Osteoblast (primary cell): ENCODE data around the gene PHLDA3. TPM values are rescaled to one million over a fixed set of nuclear protein-coding genes. Genes with fewer than 3 reads are reported as not detected.
A peak's percentile ranks its signal among the peaks of the same experiment; 100 is the strongest.

Experiments used
- DNase-seq: peaks from one replicate; pipeline ENCODE4 v3.0.0; 2011; ENCODE audit warnings: low spot score, mixed read lengths; ENCODE audit not compliant: insufficient read length; ENCODE audit errors: missing footprints
- H2AFZ ChIP-seq: 2 replicates; pipeline ENCODE4 v1.6.0; 2011; ENCODE audit warnings: mild to moderate bottlenecking, low read length
- H3K27ac ChIP-seq: 2 replicates; pipeline ENCODE4 v1.5.1; 2011; ENCODE audit warnings: mild to moderate bottlenecking, low read depth, low read length, moderate library complexity
- H3K27me3 ChIP-seq: 2 replicates; pipeline ENCODE4 v1.6.0; 2012; ENCODE audit warnings: mild to moderate bottlenecking, control low read depth, inconsistent platforms, low read length, moderate library complexity; ENCODE audit not compliant: insufficient read depth
- H3K36me3 ChIP-seq: 2 replicates; pipeline ENCODE4 v1.5.1; 2011; ENCODE audit warnings: mild to moderate bottlenecking, low read length, control low read depth, moderate library complexity; ENCODE audit not compliant: insufficient read depth
- H3K4me1 ChIP-seq: 2 replicates; pipeline ENCODE4 v1.5.1; 2011; ENCODE audit warnings: mild to moderate bottlenecking, low read length, control low read depth, moderate library complexity; ENCODE audit not compliant: insufficient read depth
- H3K4me2 ChIP-seq: 2 replicates; pipeline ENCODE4 v1.6.0; 2011; ENCODE audit warnings: mild to moderate bottlenecking, low read length; ENCODE audit not compliant: insufficient read depth
- H3K4me3 ChIP-seq: fragments of 200-600 bp; sonication (generic); 3 replicates; pipeline ENCODE4 v1.5.1; 2012; ENCODE audit warnings: mild to moderate bottlenecking, low read length, inconsistent platforms; ENCODE audit not compliant: insufficient read depth
- H3K79me2 ChIP-seq: 2 replicates; pipeline ENCODE4 v1.6.0; 2012; ENCODE audit warnings: mild to moderate bottlenecking, low read length, control low read depth, inconsistent platforms; ENCODE audit not compliant: insufficient read depth
- H3K9me3 ChIP-seq: 2 replicates; pipeline ENCODE4 v1.5.1; 2011; ENCODE audit warnings: low read depth, low read length, control low read depth
- H4K20me1 ChIP-seq: 2 replicates; pipeline ENCODE4 v1.6.0; 2012; ENCODE audit warnings: mild to moderate bottlenecking, low read length, control low read depth; ENCODE audit not compliant: insufficient read depth
- CTCF ChIP-seq: IDR thresholded peaks from 2 replicates; pipeline ENCODE4 v1.5.1; 2011; ENCODE audit warnings: mild to moderate bottlenecking, low read depth, low read length, moderate library complexity; ENCODE audit errors: extremely low read depth
- total RNA-seq: library from RNA; depleted of rRNA; stranded (reverse); fragments of >200 nt; gene quantifications from 2 replicates; pipeline ENCODE4 v1.2.3, GENCODE V29; 2012

The PHLDA3 gene
- total RNA-seq, 1 donor, result 116 TPM

- Histone ChIP-seq H4K20me1 (peaks cover 33% of the 10 kb centered on the region), H3K4me1 (peaks cover 54% of the 10 kb centered on the region), H3K4me3 (peak overlapping the region; percentile 99), H3K9me3 (no peaks in the 10 kb centered on the region), H3K27ac (peak overlapping the region; percentile 67), H3K4me2 (peak overlapping the region; percentile 97), H2AFZ (no peak overlapping the region), H3K27me3 (no peaks in the 10 kb centered on the region), H3K36me3 (peaks cover 25% of the 10 kb centered on the region), H3K79me2 (peaks cover 53% of the 10 kb centered on the region)
- DNase-seq, result peak; percentile 61
- no peak for TF ChIP-seq CTCF
Measured at GRCh38 chr1:201465698-201466290, 3.2 kb downstream of the PHLDA3 start.

GRCh38 chr1:201463071-201463552, 5.9 kb downstream of the PHLDA3 start:
- Histone ChIP-seq H3K4me1 (peaks cover 62% of the 10 kb centered on the region), H3K27ac (peak overlapping the region; percentile 98), H3K36me3 (peaks cover 25% of the 10 kb centered on the region), H3K79me2 (peaks cover 46% of the 10 kb centered on the region), H4K20me1 (peaks cover 28% of the 10 kb centered on the region), H3K9me3 (no peaks in the 10 kb centered on the region), H2AFZ (no peak overlapping the region), H3K4me3 (no peak overlapping the region), H3K27me3 (no peaks in the 10 kb centered on the region), H3K4me2 (peak overlapping the region; percentile 1)
- DNase-seq, result peak; percentile 88
- TF ChIP-seq CTCF, result peak; percentile 62

- no peak for TF ChIP-seq CTCF
- peaks cover 71% of the 10 kb centered on the region for H3K4me1 ChIP-seq
- no peaks in the 10 kb centered on the region for H3K9me3 ChIP-seq
- peaks cover 34% of the 10 kb centered on the region for H3K79me2 ChIP-seq
- no peaks in the 10 kb centered on the region for H3K27me3 ChIP-seq
- peaks cover 25% of the 10 kb centered on the region for H3K36me3 ChIP-seq
- H2AFZ ChIP-seq, result no peak overlapping the region
- DNase-seq, result peak; percentile 98
- peaks cover 16% of the 10 kb centered on the region for H4K20me1 ChIP-seq
- H3K4me3 ChIP-seq, result peak overlapping the region; percentile 15
- H3K4me2 ChIP-seq, result peak overlapping the region; percentile 75
- peak overlapping the region; percentile 98 for H3K27ac ChIP-seq
Measured at GRCh38 chr1:201461645-201462441, 7.1 kb downstream of the PHLDA3 start.
